ENCODE results near the gene CDK8. TPM values are rescaled to one million over a fixed set of nuclear protein-coding genes. Genes with fewer than 3 reads are reported as not detected.

The CDK8 gene
- total RNA-seq, 1 experiment from 2014 or later: 14.5 TPM

DNA sequence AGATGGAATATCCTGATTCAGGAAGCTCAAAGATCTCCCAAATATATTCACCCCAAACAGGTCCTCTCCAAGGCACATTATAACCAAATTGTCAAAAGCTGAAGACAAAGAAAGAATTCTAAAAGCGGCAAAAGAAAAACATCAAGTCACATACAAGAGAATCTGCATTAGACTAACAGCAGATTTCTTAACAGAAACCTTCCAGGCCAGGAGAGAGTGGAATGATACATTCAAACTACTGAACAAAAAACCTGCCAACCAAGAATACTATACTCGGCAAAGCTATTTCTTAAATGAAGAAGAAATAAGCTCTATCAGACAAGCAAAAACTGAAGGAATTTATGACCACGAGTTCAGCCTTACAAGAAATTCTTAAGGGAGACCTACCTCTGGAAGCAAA lies 183.0 kb downstream of the CDK8 start:
- no peaks in the 10 kb centered on the region for H3K36me3 ChIP-seq (ENCODE audit: low read depth, low read length)
- BruUV-seq (replicated peaks): no TSS peak

DNA sequence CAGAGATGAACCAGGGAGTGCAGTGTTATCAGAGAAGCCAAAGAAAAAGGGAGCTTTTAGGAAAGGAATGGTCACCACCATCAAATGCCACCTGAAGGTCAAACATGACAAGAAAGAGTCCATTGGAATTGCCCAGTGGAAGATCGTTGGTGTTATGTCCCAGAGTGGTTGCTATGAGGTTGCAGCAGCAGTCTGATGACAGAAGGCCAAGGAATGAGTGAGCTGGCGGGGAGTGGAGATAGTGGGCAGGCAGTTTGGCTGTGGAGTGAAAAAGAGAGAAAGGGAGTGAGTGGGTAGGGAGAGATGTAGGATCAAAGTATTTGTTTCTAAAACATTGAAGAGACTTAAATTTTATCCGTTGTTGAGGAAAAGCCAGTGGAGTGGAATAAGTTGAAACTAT lies 186.2 kb downstream of the CDK8 start:
- Histone ChIP-seq H3K4me3 (ENCODE audit: low read length) (no peak overlapping the region), H3K4me2 (ENCODE audit: low read length) (no peak overlapping the region), H3K9me2 (replicated peaks; ENCODE audit: low read length) (no peaks in the 10 kb centered on the region), H3F3A (ENCODE audit: low read length, unreplicated experiment) (no peaks in the 10 kb centered on the region), H4K20me1 (ENCODE audit: low read length) (no peaks in the 10 kb centered on the region), H3K9me3 (ENCODE audit: low read length) (peaks cover 14% of the 10 kb centered on the region), H3K27me3 (ENCODE audit: low read length) (no peaks in the 10 kb centered on the region), H3K9ac (ENCODE audit: low read length) (no peak overlapping the region), H3K36me3 (ENCODE audit: low read depth, low read length) (no peaks in the 10 kb centered on the region), H3K79me2 (ENCODE audit: low read length) (no peaks in the 10 kb centered on the region), H2AFZ (ENCODE audit: low read length) (no peak overlapping the region), H3K27ac (ENCODE audit: low read length) (no peak overlapping the region), H3K4me1 (ENCODE audit: insufficient read depth, low read length) (no peaks in the 10 kb centered on the region)
- TF ChIP-seq EZH2phosphoT487 (IDR thresholded peaks at IDR 0.05; ENCODE audit: borderline replicate concordance, low read length): no peak
- TF ChIP-seq, protein P1, sequence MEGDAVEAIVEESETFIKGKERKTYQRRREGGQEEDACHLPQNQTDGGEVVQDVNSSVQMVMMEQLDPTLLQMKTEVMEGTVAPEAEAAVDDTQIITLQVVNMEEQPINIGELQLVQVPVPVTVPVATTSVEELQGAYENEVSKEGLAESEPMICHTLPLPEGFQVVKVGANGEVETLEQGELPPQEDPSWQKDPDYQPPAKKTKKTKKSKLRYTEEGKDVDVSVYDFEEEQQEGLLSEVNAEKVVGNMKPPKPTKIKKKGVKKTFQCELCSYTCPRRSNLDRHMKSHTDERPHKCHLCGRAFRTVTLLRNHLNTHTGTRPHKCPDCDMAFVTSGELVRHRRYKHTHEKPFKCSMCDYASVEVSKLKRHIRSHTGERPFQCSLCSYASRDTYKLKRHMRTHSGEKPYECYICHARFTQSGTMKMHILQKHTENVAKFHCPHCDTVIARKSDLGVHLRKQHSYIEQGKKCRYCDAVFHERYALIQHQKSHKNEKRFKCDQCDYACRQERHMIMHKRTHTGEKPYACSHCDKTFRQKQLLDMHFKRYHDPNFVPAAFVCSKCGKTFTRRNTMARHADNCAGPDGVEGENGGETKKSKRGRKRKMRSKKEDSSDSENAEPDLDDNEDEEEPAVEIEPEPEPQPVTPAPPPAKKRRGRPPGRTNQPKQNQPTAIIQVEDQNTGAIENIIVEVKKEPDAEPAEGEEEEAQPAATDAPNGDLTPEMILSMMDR (conservative IDR thresholded peaks at IDR 0.05; ENCODE audit: low read depth, low read length): no peak
- TF ChIP-seq EZH2 (IDR thresholded peaks at IDR 0.05; ENCODE audit: low read length, unreplicated experiment): no peak
- no TSS peak for BruUV-seq (replicated peaks)
- DNase-seq: no peak
- intact Hi-C loops (cut with micrococcal nuclease): no loop called here
- CTCF ChIA-PET: no interaction called here
- no peak for ATAC-seq
- POLR2A ChIA-PET (ENCODE audit: unreplicated experiment): no interaction called here

More for the DNA sequence above, 183.0 kb downstream of the CDK8 start:
- Histone ChIP-seq H3K27ac (ENCODE audit: low read length) (no peak overlapping the region), H3K4me1 (ENCODE audit: insufficient read depth, low read length) (no peaks in the 10 kb centered on the region), H3K9me2 (replicated peaks; ENCODE audit: low read length) (no peaks in the 10 kb centered on the region), H3K4me3 (ENCODE audit: low read length) (no peak overlapping the region), H4K20me1 (ENCODE audit: low read length) (no peaks in the 10 kb centered on the region), H3K27me3 (ENCODE audit: low read length) (no peaks in the 10 kb centered on the region), H3K4me2 (ENCODE audit: low read length) (no peak overlapping the region), H3F3A (ENCODE audit: low read length, unreplicated experiment) (no peaks in the 10 kb centered on the region), H3K9me3 (ENCODE audit: low read length) (peaks cover 14% of the 10 kb centered on the region), H3K9ac (ENCODE audit: low read length) (no peak overlapping the region), H2AFZ (ENCODE audit: low read length) (no peak overlapping the region), H3K79me2 (ENCODE audit: low read length) (no peaks in the 10 kb centered on the region)
- ChIA-PET POLR2A (ENCODE audit: unreplicated experiment) (no interaction called here), CTCF (no interaction called here)
- intact Hi-C loops (cut with micrococcal nuclease): no loop called here
- DNase-seq (no peak), ATAC-seq (no peak)
- TF ChIP-seq EZH2 (IDR thresholded peaks at IDR 0.05; ENCODE audit: low read length, unreplicated experiment) (no peak), EZH2phosphoT487 (IDR thresholded peaks at IDR 0.05; ENCODE audit: borderline replicate concordance, low read length) (no peak)
- TF ChIP-seq, protein P1 (conservative IDR thresholded peaks at IDR 0.05; ENCODE audit: low read depth, low read length): no peak

DNA sequence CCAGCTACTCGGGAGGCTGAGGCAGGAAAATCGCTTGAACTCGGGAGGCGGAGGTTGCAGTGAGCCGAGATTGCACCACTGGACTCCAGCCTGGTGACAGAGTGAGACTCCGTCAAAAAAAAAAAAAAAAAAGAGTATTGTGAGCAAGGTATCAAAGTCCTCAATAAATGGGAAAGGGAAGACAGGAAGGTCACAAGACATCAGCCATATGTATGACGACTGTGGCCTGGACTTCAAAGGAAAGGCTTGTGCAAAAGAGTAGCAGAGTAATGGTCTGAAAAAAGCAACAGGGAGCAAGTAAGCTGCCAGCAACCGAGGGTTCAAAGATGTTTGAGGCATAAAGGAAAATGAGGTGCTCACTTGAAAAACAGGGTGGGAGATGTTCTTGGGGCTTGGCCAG lies 187.5 kb downstream of the CDK8 start:
- ATAC-seq: no peak
- Histone ChIP-seq H3K4me1 (ENCODE audit: insufficient read depth, low read length) (no peaks in the 10 kb centered on the region), H3K79me2 (ENCODE audit: low read length) (no peaks in the 10 kb centered on the region), H3K27me3 (ENCODE audit: low read length) (0 out of 2 replicates have a peak, but pooled peaks cover 10% of the 10 kb centered on the region), H3K4me3 (ENCODE audit: low read length) (no peak overlapping the region), H2AFZ (ENCODE audit: low read length) (no peak overlapping the region), H4K20me1 (ENCODE audit: low read length) (no peaks in the 10 kb centered on the region), H3K4me2 (ENCODE audit: low read length) (no peak overlapping the region), H3K9ac (ENCODE audit: low read length) (no peak overlapping the region), H3K9me3 (ENCODE audit: low read length) (peaks cover 7% of the 10 kb centered on the region; the same call in 1 of the 2 replicates), H3F3A (ENCODE audit: low read length, unreplicated experiment) (no peaks in the 10 kb centered on the region), H3K9me2 (replicated peaks; ENCODE audit: low read length) (no peaks in the 10 kb centered on the region), H3K27ac (ENCODE audit: low read length) (no peak overlapping the region), H3K36me3 (ENCODE audit: low read depth, low read length) (no peaks in the 10 kb centered on the region)
- TF ChIP-seq, protein P1 (conservative IDR thresholded peaks at IDR 0.05; ENCODE audit: low read depth, low read length): no peak
- no peak for TF ChIP-seq EZH2phosphoT487 (IDR thresholded peaks at IDR 0.05; ENCODE audit: borderline replicate concordance, low read length)
- DNase-seq: no peak
- ChIA-PET POLR2A (ENCODE audit: unreplicated experiment) (no interaction called here), CTCF (no interaction called here)
- no TSS peak for BruUV-seq (replicated peaks)
- intact Hi-C loops (cut with micrococcal nuclease): no loop called here

Data from PC-3 (cell line).